Hippocampal formation (tissue), 2 donors: ENCODE data around the gene VTN.

Experiments
- DNase-seq, 2 donors: peaks; one replicate each; lab custom pipeline; 2025; lab: John Stamatoyannopoulos, UW

Gene VTN

GRCh38 chr17:28395968-28396367 lies 25.9 kb upstream of the VTN start:
- DNase-seq = no peak

GRCh38 chr17:28395426-28395825 lies 25.3 kb upstream of the VTN start:
- DNase-seq = no peak

DNA sequence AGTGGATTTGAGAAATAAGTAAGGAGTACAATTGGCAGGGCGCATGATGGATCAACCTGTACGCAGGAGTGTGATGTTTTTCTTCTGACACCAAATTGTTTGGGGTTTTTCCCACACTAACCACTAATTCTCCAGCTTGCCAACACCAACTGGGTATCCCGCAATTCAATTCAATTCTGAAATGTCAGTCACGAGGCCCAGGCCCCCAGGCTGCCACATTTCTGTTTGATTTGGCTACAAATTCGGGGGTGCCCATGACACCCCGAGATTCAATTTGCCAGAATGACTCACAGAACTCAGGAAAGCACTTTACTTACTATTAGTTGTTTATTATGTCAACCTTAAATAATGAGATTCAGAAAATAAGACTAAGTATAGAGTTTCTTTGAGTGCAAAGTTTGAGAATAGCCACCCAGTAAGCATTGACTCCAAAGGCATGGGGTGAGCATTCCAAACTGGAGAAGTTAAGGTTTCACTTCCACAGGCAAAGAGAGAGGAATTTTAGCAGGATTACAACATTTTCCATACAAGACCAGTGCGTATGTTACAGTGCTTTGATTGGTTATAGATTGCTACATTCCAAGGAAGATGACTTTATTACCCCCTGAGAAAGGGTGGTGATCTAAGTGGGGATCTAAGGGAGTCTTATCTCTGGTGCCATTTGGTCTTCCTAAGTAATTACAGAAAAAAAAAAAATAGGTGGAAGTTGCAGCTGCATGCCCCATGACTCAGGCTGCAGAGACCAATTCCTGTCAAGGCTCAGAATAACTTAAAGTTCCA lies 24.4 kb upstream of the VTN start:
- DNase-seq = no peak

DNA sequence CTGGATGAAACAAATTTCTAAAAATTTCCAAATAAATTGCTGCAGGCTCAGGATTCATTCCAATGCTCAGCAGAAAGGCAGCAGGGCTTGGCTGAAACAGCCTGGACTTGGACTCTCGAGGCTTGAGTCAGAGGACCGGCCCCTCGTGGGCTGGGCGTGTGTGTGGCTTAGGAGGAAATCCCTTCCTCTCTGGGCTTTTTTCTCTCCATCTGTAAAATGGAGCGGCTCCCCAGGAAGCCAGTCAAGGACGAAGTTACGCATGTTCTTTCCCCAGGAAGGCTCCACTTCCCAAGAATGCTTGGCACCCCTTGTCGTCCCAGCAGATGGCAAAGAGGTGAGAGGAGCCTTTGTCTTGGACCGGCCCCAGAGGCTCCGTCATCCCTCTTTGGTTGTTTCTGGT lies 22.4 kb upstream of the VTN start:
- no peak for DNase-seq

- no peak for DNase-seq
These were observed 21.3 kb upstream of the VTN start for GRCh38 chr17:28391401-28391800.

DNA sequence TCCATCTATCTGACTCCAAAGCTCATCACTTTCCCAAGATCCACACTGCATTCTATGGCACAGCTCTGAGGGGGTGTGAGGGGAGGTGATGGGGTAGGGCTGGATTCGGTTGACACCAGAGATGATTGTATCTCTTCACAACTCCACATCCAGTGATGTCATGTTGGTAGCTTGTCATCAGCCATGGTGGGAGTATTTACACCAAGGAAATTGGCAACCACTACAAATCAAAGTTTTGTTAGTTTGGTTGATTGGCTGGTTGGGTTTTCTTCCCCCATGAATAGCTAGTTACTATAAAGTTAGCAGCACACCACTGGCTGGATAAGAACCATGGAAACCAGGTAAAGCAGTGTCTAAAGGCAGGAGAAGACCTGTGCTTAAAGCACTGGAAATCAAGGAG lies 20.9 kb upstream of the VTN start:
- DNase-seq = no peak

GRCh38 chr17:28390563-28390962 lies 20.5 kb upstream of the VTN start:
- no peak for DNase-seq

DNA sequence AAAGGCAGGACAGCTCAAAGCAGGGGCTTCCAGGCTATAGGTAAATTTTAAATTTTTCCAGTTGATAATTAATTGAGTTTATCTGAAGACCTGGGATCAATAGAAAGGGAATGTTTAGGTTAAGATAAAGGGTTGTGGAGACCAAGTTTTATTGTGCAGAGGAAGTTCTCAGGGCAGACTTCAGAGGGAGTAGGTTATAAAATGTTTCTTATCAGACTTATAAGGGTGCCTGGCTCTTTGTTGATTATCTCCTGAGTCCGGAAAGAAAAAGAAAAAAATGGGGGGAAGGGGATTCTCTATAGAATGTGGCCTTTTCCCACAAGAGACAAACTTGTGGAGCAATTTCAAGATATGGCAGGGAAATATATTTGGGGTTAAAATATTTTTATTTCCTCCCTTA lies 20.0 kb upstream of the VTN start:
- no peak for DNase-seq

GRCh38 chr17:28388106-28388505 lies 18.0 kb upstream of the VTN start:
- no peak for DNase-seq

DNA sequence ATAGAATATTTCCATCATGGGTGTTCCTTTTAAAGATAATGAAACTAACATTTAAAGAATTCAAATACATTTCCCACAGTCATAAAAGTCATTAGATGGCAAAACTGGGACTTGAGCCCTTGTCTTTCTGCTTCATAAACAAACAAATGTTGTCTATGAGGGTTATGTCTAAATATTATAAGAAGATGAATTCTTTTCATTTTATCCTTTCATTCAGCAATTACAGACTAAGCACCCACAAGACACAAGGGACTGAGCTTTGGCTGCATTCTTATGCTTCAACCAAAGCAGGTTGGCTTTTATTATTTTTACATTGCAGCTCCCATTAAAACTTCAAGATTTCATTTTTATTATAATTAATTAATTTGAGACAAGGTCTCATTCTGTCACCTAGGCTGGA lies 16.3 kb upstream of the VTN start:
- DNase-seq = no peak

GRCh38 chr17:28385406-28385805 lies 15.3 kb upstream of the VTN start:
- no peak for DNase-seq

DNA sequence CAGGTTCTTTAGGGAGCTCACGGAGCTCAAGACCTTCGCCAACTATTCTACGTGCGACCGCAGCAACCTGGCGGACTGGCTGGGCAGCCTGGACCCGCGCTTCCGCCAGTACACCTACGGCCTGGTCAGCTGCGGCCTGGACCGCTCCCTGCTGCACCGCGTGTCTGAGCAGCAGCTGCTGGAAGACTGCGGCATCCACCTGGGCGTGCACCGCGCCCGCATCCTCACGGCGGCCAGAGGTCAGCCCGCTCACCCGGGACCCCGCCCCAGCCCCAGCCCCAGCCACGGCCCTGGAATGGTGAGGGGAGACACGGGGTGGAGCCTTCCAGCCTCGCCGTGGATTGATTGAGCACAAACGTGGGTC lies 14.9 kb upstream of the VTN start:
- no peak for DNase-seq

DNA sequence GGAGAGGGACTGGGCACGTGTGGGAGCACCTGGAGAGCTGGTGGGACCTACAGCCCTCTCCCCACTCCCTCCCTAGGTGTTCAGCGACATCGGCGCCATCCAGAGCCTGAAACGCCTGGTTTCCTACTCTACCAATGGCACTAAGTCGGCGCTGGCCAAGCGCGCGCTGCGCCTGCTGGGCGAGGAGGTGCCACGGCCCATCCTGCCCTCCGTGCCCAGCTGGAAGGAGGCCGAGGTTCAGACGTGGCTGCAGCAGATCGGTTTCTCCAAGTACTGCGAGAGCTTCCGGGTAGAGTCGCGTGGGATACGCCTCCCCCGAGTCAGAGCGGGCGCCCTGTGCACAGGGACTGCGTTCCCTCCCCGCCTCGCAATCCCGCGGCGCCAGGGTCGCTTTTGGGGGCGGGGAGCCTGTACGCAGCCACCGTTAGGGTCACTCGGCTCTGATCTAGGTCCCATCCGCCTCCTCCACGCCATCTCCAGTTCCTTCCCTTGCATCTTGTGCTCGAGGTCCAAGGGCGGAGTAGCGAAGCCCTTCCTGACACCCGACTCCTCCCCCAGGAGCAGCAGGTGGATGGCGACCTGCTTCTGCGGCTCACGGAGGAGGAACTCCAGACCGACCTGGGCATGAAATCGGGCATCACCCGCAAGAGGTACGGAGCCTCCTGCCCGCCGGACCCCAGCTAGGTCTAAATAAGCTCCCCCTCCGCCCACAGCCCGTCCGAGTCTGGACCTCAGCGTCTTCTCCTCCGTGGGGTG lies 14.4 kb upstream of the VTN start:
- no peak for DNase-seq

DNA sequence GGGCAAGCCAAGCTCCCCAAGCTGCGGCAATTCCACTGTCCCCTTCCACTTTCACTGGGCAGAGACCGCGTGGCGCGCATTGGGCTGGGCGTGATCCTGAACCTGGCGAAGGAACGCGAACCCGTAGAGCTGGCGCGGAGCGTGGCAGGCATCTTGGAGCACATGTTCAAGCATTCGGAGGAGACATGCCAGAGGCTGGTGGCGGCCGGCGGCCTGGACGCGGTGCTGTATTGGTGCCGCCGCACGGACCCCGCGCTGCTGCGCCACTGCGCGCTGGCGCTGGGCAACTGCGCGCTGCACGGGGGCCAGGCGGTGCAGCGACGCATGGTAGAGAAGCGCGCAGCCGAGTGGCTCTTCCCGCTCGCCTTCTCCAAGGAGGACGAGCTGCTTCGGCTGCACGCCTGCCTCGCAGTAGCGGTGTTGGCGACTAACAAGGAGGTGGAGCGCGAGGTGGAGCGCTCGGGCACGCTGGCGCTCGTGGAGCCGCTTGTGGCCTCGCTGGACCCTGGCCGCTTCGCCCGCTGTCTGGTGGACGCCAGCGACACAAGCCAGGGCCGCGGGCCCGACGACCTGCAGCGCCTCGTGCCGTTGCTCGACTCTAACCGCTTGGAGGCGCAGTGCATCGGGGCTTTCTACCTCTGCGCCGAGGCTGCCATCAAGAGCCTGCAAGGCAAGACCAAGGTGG lies 11.2 kb upstream of the VTN start:
- no peak for DNase-seq

- DNase-seq = no peak
These were observed 10.0 kb upstream of the VTN start for GRCh38 chr17:28379814-28380801.

GRCh38 chr17:28372945-28373274 lies 2.8 kb upstream of the VTN start:
- no peak for DNase-seq

- no peak for DNase-seq
These were observed 2.3 kb upstream of the VTN start for GRCh38 chr17:28372203-28372944.

GRCh38 chr17:28371245-28372202 lies 1.4 kb upstream of the VTN start, which contains the start of gene SARM1:
SARM1 (plus strand) TSS chr17:28371694; CDS start chr17:28372033, 339 bp downstream.
- DNase-seq = peak; percentile 62 to 70

DNA sequence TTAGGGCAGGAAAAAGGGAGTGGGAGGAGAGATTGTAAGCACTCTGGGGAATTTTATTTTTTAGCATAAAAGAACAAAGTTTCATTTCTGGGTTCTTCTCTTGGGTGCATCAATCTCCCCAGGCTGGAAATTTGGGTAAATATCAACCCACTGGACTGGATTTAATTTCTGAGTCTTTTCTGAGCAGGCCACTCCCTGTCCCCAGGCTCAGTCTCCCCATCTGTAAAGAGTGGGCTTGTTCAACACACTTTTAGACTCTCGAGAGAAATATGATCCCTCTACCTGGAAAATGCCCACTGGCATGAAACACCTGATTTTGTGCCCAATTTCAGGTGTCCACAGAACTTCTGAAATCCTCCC lies 617 bp upstream of the VTN start:
- DNase-seq = no peak

GRCh38 chr17:28369684-28370034 lies 448 bp downstream of the VTN start:
- no peak for DNase-seq
